ENCODE data around the gene SPSB3. TPM values are rescaled to one million over a fixed set of nuclear protein-coding genes. Genes with fewer than 3 reads are reported as not detected.

SPSB3 gene
- total and polyA plus RNA-seq, 10 donors = 41.4 to 266 (median 90.0) TPM

GRCh38 chr16:1751946-1752345 is 30.4 kb downstream of the SPSB3 start:
- Histone ChIP-seq H3K4me3 (no peak overlapping the region), H3K9me3 (no peaks in the 10 kb centered on the region), H3K27me3 (replicated peaks in 1 of 7) (no peaks in the 10 kb centered on the region), H3K4me1 (peaks cover 0 to 3% (median 0%) of the 10 kb centered on the region in 6 donors), H3K27ac (no peak overlapping the region), H3K36me3 (peaks cover 3 to 98% (median 72%) of the 10 kb centered on the region in 6 donors)
- intact Hi-C loops (cut with DNase I; ENCODE audit: low total_unique reads) = no loop called here
- TF ChIP-seq POLR2AphosphoS5 (IDR thresholded peaks at IDR 0.05) (peak in 1 of 3 donors; percentile 58), CTCF (IDR thresholded peaks at IDR 0.05 in 8 of 11, conservative IDR thresholded peaks at IDR 0.05 in 3 of 11) (no peak)
- no peak for DNase-seq
- WGBS, 5 donors = 94 to 97% (median 96%) methylated on average over 16 of the region's 16 CpGs

GRCh38 chr16:1749152-1750117 is 32.9 kb downstream of the SPSB3 start:
- 92 to 98% (median 95%) methylated on average over 24 to 29 of the region's 29 CpGs for WGBS, 5 donors
- Histone ChIP-seq H3K27ac (no peak overlapping the region), H3K27me3 (replicated peaks in 1 of 7) (no peaks in the 10 kb centered on the region), H3K4me3 (no peak overlapping the region), H3K9me3 (no peaks in the 10 kb centered on the region), H3K4me1 (no peaks in the 10 kb centered on the region), H3K36me3 (peaks cover 3 to 100% (median 90%) of the 10 kb centered on the region in 6 donors)
- intact Hi-C loops (cut with DNase I; ENCODE audit: low total_unique reads) = no loop called here
- peak; percentile 52 for DNase-seq
- TF ChIP-seq POLR2AphosphoS5 (IDR thresholded peaks at IDR 0.05) = peak in 1 of 3 donors; percentile 35
- no peak for TF ChIP-seq POLR2A (IDR thresholded peaks at IDR 0.05)
- TF ChIP-seq CTCF (IDR thresholded peaks at IDR 0.05 in 8 of 11, conservative IDR thresholded peaks at IDR 0.05 in 3 of 11) = no peak

- 89 to 95% (median 94%) methylated on average over 6 to 11 of the region's 11 CpGs for WGBS, 5 donors
- intact Hi-C loops (cut with DNase I; ENCODE audit: low total_unique reads) = no loop called here
- no peak for TF ChIP-seq POLR2AphosphoS5 (IDR thresholded peaks at IDR 0.05)
- TF ChIP-seq CTCF (IDR thresholded peaks at IDR 0.05 in 8 of 11, conservative IDR thresholded peaks at IDR 0.05 in 3 of 11) = no peak
- no peak for TF ChIP-seq POLR2A (IDR thresholded peaks at IDR 0.05)
- no peak for DNase-seq
- no peak overlapping the region for H3K4me3 ChIP-seq
- no peaks in the 10 kb centered on the region for H3K9me3 ChIP-seq
- H3K4me1 ChIP-seq = no peaks in the 10 kb centered on the region
- H3K27me3 ChIP-seq (replicated peaks in 1 of 7) = no peaks in the 10 kb centered on the region
- peaks cover 3 to 100% (median 94%) of the 10 kb centered on the region in 6 donors for H3K36me3 ChIP-seq
- H3K27ac ChIP-seq = no peak overlapping the region
These were observed 34.4 kb downstream of the SPSB3 start for GRCh38 chr16:1747934-1748333.

- no peak overlapping the region for H3K27ac ChIP-seq
- no peaks in the 10 kb centered on the region for H3K9me3 ChIP-seq
- no peaks in the 10 kb centered on the region for H3K27me3 ChIP-seq (replicated peaks in 1 of 7)
- 89 to 96% (median 96%) methylated on average over 28 to 31 of the region's 31 CpGs for WGBS, 5 donors
- no peaks in the 10 kb centered on the region for H3K4me1 ChIP-seq
- H3K36me3 ChIP-seq = peaks cover 3 to 100% (median 85%) of the 10 kb centered on the region in 6 donors
- intact Hi-C loops (cut with DNase I; ENCODE audit: low total_unique reads) = no loop called here
- H3K4me3 ChIP-seq = no peak overlapping the region
- DNase-seq = no peak
- TF ChIP-seq POLR2A (IDR thresholded peaks at IDR 0.05) (no peak), CTCF (IDR thresholded peaks at IDR 0.05 in 8 of 11, conservative IDR thresholded peaks at IDR 0.05 in 3 of 11) (no peak), POLR2AphosphoS5 (IDR thresholded peaks at IDR 0.05) (no peak)
These were observed 35.6 kb downstream of the SPSB3 start for GRCh38 chr16:1746693-1747195.
